ENCODE data around the gene KRT82. TPM values are rescaled to one million over a fixed set of nuclear protein-coding genes. Genes with fewer than 3 reads are reported as not detected.
"Not testable (repeated sequence)": the region's sequence is repeated elsewhere in the genome, so short reads cannot be mapped to it uniquely, and the experiment has no call there.

KRT82 gene
- total RNA-seq, 1 donor, result not detected

GRCh38 chr12:52349196-52349595 lies 56.9 kb downstream of the KRT82 start:
- TF ChIP-seq CTCF (IDR thresholded peaks at IDR 0.05; ENCODE audit: insufficient read depth, low read length), result no peak
- DNase-seq (ENCODE audit: low read depth), result no peak

GRCh38 chr12:52347551-52348510 lies 58.3 kb downstream of the KRT82 start:
- no peak overlapping the region for H3K4me3 ChIP-seq (ENCODE audit: low read depth, low read length)
- TF ChIP-seq CTCF (IDR thresholded peaks at IDR 0.05; ENCODE audit: insufficient read depth, low read length), result no peak
- DNase-seq (ENCODE audit: low read depth), result no peak

More at GRCh38 chr12:52349196-52349595, 56.9 kb downstream of the KRT82 start:
- H3K4me3 ChIP-seq (ENCODE audit: low read depth, low read length), result no peak overlapping the region

- no peak for TF ChIP-seq CTCF (IDR thresholded peaks at IDR 0.05; ENCODE audit: insufficient read depth, low read length)
- no peak overlapping the region for H3K4me3 ChIP-seq (ENCODE audit: low read depth, low read length)
- DNase-seq (ENCODE audit: low read depth), result no peak
Observed at GRCh38 chr12:52347016-52347415, 59.1 kb downstream of the KRT82 start.

- H3K4me3 ChIP-seq (ENCODE audit: low read depth, low read length), result no peak overlapping the region
- DNase-seq (ENCODE audit: low read depth), result no peak
- TF ChIP-seq CTCF (IDR thresholded peaks at IDR 0.05; ENCODE audit: insufficient read depth, low read length), result no peak
Observed at GRCh38 chr12:52346593-52346992, 59.5 kb downstream of the KRT82 start.

GRCh38 chr12:52345041-52345440 lies 61.1 kb downstream of the KRT82 start:
- not testable (repeated sequence) for DNase-seq (ENCODE audit: low read depth)

GRCh38 chr12:52344111-52344510 lies 62.0 kb downstream of the KRT82 start:
- no peak for DNase-seq (ENCODE audit: low read depth)
- H3K4me3 ChIP-seq (ENCODE audit: low read depth, low read length), result no peak overlapping the region
- TF ChIP-seq CTCF (IDR thresholded peaks at IDR 0.05; ENCODE audit: insufficient read depth, low read length), result no peak

More at GRCh38 chr12:52345041-52345440, 61.1 kb downstream of the KRT82 start:
- not testable (repeated sequence) for H3K4me3 ChIP-seq (ENCODE audit: low read depth, low read length)

Other genes with a start within 250 kb of the KRT82 start
- 0.25 and 0.36 TPM in 2 replicates for gene KRT80, start 214.3 kb downstream of the KRT82 start, total RNA-seq (ENCODE audit: low replicate concordance)
- gene KRT7, start 173.1 kb downstream of the KRT82 start, total RNA-seq (ENCODE audit: low replicate concordance), result 1.4 and 20.0 TPM in 2 replicates
- not detected in 2 replicates for gene KRT86, start 131.7 kb downstream of the KRT82 start, total RNA-seq (ENCODE audit: low replicate concordance)
- not detected in 2 replicates for gene KRT81, start 114.8 kb downstream of the KRT82 start, total RNA-seq (ENCODE audit: low replicate concordance)
- not detected in 2 replicates for gene KRT83, start 84.9 kb downstream of the KRT82 start, total RNA-seq (ENCODE audit: low replicate concordance)
- not detected in 2 replicates for gene KRT85, start 38.9 kb downstream of the KRT82 start, total RNA-seq (ENCODE audit: low replicate concordance)
- not detected in 2 replicates for gene KRT84, start 20.7 kb downstream of the KRT82 start, total RNA-seq (ENCODE audit: low replicate concordance)
- not detected in 2 replicates for gene KRT75, start 28.0 kb upstream of the KRT82 start, total RNA-seq (ENCODE audit: low replicate concordance)
- not detected in 2 replicates for gene KRT6B, start 45.8 kb upstream of the KRT82 start, total RNA-seq (ENCODE audit: low replicate concordance)
- gene KRT6C, start 67.5 kb upstream of the KRT82 start, total RNA-seq (ENCODE audit: low replicate concordance), result not detected in 2 replicates
- not detected in 2 replicates for gene KRT6A, start 86.9 kb upstream of the KRT82 start, total RNA-seq (ENCODE audit: low replicate concordance)
- gene KRT5, start 114.1 kb upstream of the KRT82 start, total RNA-seq (ENCODE audit: low replicate concordance), result not detected in 2 replicates
- not detected in 2 replicates for gene KRT71, start 146.8 kb upstream of the KRT82 start, total RNA-seq (ENCODE audit: low replicate concordance)
- not detected in 2 replicates for gene KRT74, start 167.5 kb upstream of the KRT82 start, total RNA-seq (ENCODE audit: low replicate concordance)
- not detected in 2 replicates for gene KRT72, start 195.1 kb upstream of the KRT82 start, total RNA-seq (ENCODE audit: low replicate concordance)
- not detected in 2 replicates for gene KRT73, start 212.2 kb upstream of the KRT82 start, total RNA-seq (ENCODE audit: low replicate concordance)
- not detected in 2 replicates for gene KRT2, start 245.9 kb upstream of the KRT82 start, total RNA-seq (ENCODE audit: low replicate concordance)

Data from fibroblast of the aortic adventitia (primary cell).